Activated CD4-positive, alpha-beta T cell treated with anti-CD3 and anti-CD28 coated beads, Interleukin-2, Interleukin-4, amounts not matched to agents 100 ng/mL and 50 ng/mL, durations not matched to agents 16 hours and 8 hours (primary cell): ENCODE data around the gene GSTA4.
A peak's percentile ranks its signal among the peaks of the same experiment; 100 is the strongest.
"Not testable (repeated sequence)": the region's sequence is repeated elsewhere in the genome, so short reads cannot be mapped to it uniquely, and the experiment has no call there.

ENCODE experiments used
- DNase-seq: peaks from one replicate; pipeline ENCODE4 v3.0.0-alpha.2; 2020; ENCODE audit warnings: low spot score

GSTA4 gene

GRCh38 chr6:52975580-52975979, 19.5 kb downstream of the GSTA4 start:
- no peak for DNase-seq

- no peak for DNase-seq
These were observed 22.1 kb downstream of the GSTA4 start for GRCh38 chr6:52972989-52973388.

DNA sequence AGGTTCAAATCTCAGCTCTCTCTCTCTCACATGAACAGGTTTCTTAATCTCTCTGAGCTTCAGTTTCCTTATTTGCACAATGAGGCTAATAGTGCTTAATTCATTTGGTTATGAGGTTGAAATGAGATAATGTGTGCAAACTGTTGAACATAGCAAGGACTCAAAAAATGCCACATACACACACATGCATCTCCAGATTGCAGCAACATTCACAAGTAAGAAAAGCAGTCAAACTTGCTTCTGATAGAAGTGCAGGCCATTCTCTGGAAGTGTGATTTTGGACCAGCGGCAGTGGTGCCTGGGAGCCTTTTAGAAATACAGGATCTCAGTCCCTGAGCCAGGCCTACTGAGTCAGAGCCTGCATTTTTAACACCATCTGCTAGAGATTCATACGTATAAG, 25.7 kb downstream of the GSTA4 start:
- DNase-seq = no peak

- no peak for DNase-seq
These were observed 29.0 kb downstream of the GSTA4 start for GRCh38 chr6:52966101-52966500.

DNA sequence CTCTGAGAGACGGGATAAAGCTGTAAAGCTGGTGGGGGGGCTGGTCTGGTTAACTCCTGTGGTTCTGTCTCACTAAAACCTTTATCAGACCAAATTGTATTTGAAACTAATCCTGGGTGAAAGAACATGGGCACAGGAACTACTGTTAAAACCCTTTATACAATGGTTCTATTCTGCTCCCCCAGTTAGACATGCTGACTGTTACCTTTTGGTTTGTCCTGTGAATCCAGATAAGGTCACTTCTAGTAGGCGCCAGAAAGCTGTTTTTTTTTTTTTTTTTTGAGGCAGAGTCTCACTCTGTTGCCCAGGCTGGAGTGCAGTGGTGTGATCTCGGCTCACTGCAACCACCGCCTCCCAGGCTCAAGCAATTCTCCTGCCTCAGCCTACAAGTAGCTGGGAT, 29.7 kb downstream of the GSTA4 start:
- DNase-seq = no peak

GRCh38 chr6:52964318-52964717, 30.8 kb downstream of the GSTA4 start:
- no peak for DNase-seq

DNA sequence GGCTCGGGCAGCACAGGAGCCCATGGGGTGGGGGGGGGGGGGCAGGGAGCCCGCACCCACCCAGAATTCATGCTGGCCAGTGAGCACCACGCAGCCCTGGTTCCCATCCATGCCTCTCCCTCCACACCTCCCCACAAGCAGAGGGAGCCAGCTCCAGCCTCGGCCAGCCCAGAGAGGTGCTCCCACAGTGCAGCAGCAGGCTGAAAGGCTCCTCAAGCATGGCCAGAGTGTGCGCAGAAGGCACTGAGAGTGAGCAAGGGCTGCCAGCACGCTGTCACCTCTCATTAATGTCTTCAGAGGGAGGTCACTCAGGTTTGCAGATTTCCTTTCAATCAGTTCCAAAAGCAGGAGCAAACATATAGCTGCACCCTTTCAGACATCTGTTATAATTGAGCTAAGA, 32.4 kb downstream of the GSTA4 start:
- DNase-seq = no peak

GRCh38 chr6:52961022-52961421, 34.1 kb downstream of the GSTA4 start:
- not testable (repeated sequence) for DNase-seq

DNA sequence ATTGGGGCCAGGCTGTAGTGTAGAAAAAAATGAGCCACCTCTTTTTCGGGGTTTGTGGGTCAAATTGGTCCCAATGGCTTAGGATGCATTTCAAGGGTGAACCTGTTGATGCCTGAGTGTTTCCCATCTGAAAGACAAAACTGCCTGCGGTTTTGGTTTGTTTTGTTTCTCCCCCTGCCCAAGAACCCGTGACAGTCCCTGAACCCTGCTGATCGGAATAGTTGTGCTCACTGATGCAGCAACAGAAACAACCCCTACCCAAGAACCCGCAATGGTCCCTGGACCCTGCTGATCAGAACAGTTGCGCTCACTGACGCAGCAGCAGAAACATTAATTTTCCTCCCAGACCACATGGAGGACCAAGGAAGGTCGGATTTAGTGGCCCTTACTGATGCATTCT, 34.9 kb downstream of the GSTA4 start:
- not testable (repeated sequence) for DNase-seq

DNA sequence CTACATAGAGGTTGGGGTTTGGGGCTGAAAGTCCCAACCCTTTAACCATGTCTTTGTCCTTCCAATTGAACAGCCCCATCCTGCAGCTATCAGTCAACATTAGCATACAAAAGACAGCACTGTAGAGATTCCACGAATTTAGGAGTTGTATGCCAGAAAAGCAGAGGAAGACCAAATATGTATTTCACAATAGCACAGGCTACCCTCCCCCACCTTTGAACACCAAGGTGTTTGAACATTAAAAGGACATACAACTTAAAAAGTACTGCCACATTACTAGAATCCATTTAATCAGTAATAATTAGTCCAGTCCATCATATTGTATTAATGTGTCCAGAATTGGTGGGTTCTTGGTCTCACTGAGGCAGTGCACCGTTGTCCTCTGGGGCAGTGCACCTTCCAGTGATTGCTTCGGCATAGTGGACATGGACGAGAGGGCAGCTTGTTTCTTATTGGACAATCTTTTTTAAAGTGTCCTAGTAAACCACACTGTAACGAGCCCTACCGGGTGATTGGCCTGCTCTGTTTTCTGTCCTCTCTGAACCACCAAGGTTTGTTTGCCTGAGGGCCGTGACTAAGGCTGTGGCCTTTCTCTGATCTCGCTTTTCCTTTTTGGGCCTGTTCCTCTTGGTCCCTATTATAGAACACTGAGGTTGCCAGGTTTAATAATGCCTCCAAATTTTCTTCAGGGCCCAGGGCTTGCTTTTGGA, 36.4 kb downstream of the GSTA4 start:
- DNase-seq = no peak

- DNase-seq = no peak
These were observed 39.2 kb downstream of the GSTA4 start for GRCh38 chr6:52955871-52956270.

- DNase-seq = peak; percentile 6
These were observed 40.9 kb downstream of the GSTA4 start for GRCh38 chr6:52953911-52954839.

GRCh38 chr6:52946306-52946705, 48.8 kb downstream of the GSTA4 start:
- no peak for DNase-seq

- not testable (repeated sequence) for DNase-seq
These were observed 52.3 kb downstream of the GSTA4 start for GRCh38 chr6:52942821-52943220.

DNA sequence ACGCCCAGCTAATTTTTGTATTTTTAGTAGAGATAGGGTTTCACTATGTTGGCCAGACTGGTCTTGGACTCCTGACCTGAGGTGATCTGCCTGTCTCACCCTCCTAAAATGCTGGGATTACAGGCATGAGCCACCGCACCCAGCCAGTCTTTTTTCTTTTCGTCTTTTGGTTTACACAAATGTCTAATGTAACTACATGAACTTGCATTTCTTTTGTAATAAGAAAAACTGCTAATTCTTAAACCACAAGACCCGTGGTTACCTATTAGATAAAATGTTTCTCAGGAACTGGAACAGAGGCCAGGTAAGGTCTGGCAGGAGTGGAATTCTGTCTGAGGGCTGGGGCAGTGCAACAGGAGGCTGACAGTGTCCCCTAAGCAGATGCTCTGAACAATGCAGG, 52.9 kb downstream of the GSTA4 start:
- DNase-seq = no peak

DNA sequence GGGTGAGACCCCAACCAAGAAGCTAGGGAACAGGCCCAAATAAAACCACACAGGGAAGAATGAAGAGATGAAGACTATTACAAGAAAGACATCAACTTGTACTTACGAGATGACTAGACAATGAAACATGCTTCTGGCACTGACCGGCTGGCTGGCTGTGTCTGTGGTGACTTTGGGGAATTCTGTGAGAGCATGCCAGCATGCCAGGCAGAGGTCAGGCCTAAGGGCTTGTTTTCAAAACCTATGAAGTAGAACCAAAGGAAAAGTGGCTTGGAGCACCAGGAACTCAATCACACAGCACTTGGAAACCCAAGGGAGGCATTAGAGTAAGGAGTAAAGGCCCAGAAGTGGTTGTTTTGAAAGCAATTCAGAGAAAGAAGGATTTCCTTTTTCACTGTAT, 57.2 kb downstream of the GSTA4 start:
- DNase-seq = no peak

GRCh38 chr6:52933778-52934177, 61.3 kb downstream of the GSTA4 start:
- DNase-seq = no peak

- DNase-seq = no peak
These were observed 63.7 kb downstream of the GSTA4 start for GRCh38 chr6:52931351-52931750.

DNA sequence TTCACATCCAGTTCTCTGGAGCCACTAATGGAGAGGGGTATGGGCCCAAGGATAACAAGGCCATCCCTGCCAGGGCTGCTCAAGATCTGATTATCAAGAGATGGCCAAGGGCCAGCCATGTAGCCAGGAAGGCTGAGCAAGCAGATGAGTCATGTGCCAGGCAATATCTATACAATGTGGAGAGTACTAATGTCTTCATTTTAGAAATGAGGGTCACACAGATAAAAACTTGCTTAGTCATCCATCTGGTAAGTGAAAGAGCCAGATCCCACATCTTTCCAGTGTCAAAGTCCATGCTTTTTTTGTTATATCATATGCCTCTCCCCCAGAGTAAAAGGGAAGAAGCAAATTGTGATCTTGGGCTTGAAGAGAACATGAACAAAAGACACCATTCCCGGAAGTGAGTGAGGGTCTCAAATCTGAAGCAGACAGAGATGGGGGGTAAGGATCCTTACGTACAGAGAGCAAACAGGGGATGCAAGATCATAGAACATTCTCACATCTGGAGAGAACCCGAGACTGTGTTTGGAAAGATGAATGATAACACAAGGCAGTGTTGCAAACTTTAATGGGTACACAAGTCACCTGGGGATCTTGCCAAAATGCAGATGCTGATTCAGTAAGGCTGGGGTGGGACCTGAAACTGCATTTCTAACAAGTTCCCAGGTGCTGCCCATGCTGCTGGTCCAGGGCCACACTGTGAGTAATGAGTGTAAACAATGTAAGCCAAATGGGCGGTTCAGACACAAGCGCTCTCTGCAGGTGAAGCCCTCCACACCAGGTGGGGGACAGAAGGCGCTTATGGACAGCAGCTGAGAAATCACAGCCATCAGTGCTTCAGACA, 65.5 kb downstream of the GSTA4 start:
- DNase-seq = no peak
